AG20443 (cell line): ENCODE results near the gene FAM180A.

Experiments
- DNase-seq: peaks from one replicate; pipeline ENCODE4 v3.0.0; 2012; ENCODE audit warnings: low spot score, mixed read lengths

The FAM180A gene

DNA sequence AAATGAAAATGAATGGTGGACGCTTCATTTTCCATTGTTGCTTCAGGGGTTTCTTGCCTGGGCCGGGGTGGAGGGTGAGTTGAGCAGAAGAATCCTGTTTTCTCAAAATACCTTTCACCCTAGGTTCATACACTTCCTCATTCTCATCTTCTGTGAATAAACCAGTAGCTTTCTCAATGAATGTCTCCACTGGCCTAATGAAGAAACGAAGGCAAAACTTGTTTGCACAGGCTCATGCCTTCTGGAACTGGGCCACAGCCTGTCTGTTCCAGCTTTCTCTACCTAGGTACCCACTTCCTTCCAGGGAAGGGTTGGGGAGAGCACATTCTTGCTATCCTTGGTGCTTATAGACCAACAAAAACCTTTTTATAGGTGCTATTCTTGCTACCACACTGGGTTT lies 65.0 kb downstream of the FAM180A start:
- DNase-seq, result no peak

DNA sequence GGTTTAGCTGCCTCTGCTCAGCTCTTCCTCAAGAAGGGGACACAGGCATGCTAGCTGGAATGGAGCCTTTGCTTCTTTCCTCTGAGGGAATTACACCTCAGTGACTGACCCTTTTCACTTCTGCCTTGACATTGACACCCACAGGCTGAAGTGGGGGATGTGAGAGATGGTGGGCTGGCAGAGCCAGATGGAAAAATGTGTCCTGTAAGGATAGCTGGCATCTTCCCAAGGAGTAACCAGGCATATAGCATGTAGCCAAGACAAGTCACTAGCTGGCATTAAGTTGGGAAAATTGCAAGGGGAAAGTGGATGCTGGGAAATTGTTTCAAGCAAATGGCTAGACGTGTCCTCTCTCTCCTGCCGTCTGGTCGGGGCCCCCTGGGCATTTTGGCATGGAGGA lies 66.4 kb downstream of the FAM180A start:
- DNase-seq, result no peak

GRCh38 chr7:135681762-135682161 lies 66.9 kb downstream of the FAM180A start:
- no peak for DNase-seq
